SK-N-SH treated with all-trans-retinoic acid at 6 μM for 48 hours (cell line): ENCODE measurements around the gene CDIPT.
A peak's percentile ranks its signal among the peaks of the same experiment; 100 is the strongest.

Experiments
- ATAC-seq: fragments of 200-7000 bp; cut with Tn5 transposase; 3 replicates; pipeline ENCODE4 v1.9.1; 2020; ENCODE audit warnings: mild to moderate bottlenecking, moderate library complexity
- ARNTL ChIP-seq: fragments of 450-650 bp; formaldehyde crosslinking; IDR thresholded peaks from 2 replicates; pipeline ENCODE4 v1.5.0; 2020; ENCODE audit warnings: low read depth, mild to moderate bottlenecking, moderate library complexity, borderline replicate concordance
- BACH2 ChIP-seq: fragments of 250-450 bp; sonication (Bioruptor Pico); IDR thresholded peaks from 2 replicates; pipeline ENCODE4 v1.9.0; 2021; ENCODE audit warnings: mild to moderate bottlenecking, borderline replicate concordance
- CREB5 ChIP-seq: fragments of 250-450 bp; sonication (Bioruptor Pico); IDR thresholded peaks from 2 replicates; pipeline ENCODE4 v1.5.1; 2020; ENCODE audit warnings: low read depth, mild to moderate bottlenecking, moderate library complexity
- CSDC2 ChIP-seq: fragments of 250-450 bp; sonication (Bioruptor Pico); IDR thresholded peaks from 2 replicates; pipeline ENCODE4 v1.5.0; 2020; ENCODE audit warnings: mild to moderate bottlenecking, moderate library complexity
- ESRRG ChIP-seq: fragments of 250-450 bp; sonication (Bioruptor Pico); IDR thresholded peaks from 2 replicates; pipeline ENCODE4 v1.6.1; 2021; ENCODE audit warnings: mild to moderate bottlenecking
- GLIS3 ChIP-seq: fragments of 250-450 bp; sonication (Bioruptor Pico); IDR thresholded peaks from 2 replicates; pipeline ENCODE4 v1.5.0; 2020; ENCODE audit warnings: mild to moderate bottlenecking, moderate library complexity
- ISL1 ChIP-seq: fragments of 250-450 bp; sonication (Bioruptor Pico); IDR thresholded peaks from 2 replicates; pipeline ENCODE4 v2.1.2; 2022; ENCODE audit warnings: mild to moderate bottlenecking, moderate library complexity
- OSR1 ChIP-seq: fragments of 250-450 bp; sonication (Bioruptor Pico); IDR thresholded peaks from 2 replicates; pipeline ENCODE4 v1.8.0; 2022; ENCODE audit warnings: moderate library complexity, mild to moderate bottlenecking, inconsistent platforms
- POU6F1 ChIP-seq: fragments of 250-450 bp; sonication (Bioruptor Pico); IDR thresholded peaks from 2 replicates; pipeline ENCODE4 v1.8.0; 2021; ENCODE audit warnings: low read depth, mild to moderate bottlenecking, moderate library complexity, borderline replicate concordance
- PPARA ChIP-seq: fragments of 250-450 bp; sonication (Bioruptor Pico); IDR thresholded peaks from 2 replicates; pipeline ENCODE4 v1.5.0; 2020; ENCODE audit warnings: mild to moderate bottlenecking, borderline replicate concordance
- SNAI2 ChIP-seq: fragments of 250-450 bp; sonication (Bioruptor Pico); IDR thresholded peaks from 2 replicates; pipeline ENCODE4 v1.5.0; 2020; ENCODE audit warnings: mild to moderate bottlenecking, moderate library complexity
- TOX ChIP-seq: fragments of 250-450 bp; sonication (Bioruptor Pico); IDR thresholded peaks from 2 replicates; pipeline ENCODE4 v1.8.0; 2021; ENCODE audit warnings: mild to moderate bottlenecking, moderate library complexity, borderline replicate concordance
- TSHZ2 ChIP-seq: fragments of 250-450 bp; sonication (Bioruptor Pico); IDR thresholded peaks from 2 replicates; pipeline ENCODE4 v1.5.0; 2020; ENCODE audit warnings: mild to moderate bottlenecking, moderate library complexity
- ZC3H10 ChIP-seq: fragments of 250-450 bp; sonication (Bioruptor Pico); IDR thresholded peaks from 2 replicates; pipeline ENCODE4 v1.5.1; 2021; ENCODE audit warnings: mild to moderate bottlenecking, moderate library complexity
- ZFP3 ChIP-seq: fragments of 250-450 bp; sonication (Bioruptor Pico); IDR thresholded peaks from 2 replicates; pipeline ENCODE4 v1.5.0; 2020; ENCODE audit warnings: mild to moderate bottlenecking, moderate library complexity
- ZFP30 ChIP-seq: fragments of 450-650 bp; formaldehyde crosslinking; IDR thresholded peaks from 2 replicates; pipeline ENCODE4 v1.5.0; 2022; ENCODE audit warnings: mild to moderate bottlenecking, moderate library complexity
- ZNF565 ChIP-seq: fragments of 450-650 bp; formaldehyde crosslinking; conservative IDR thresholded peaks from 2 replicates; pipeline ENCODE4 v1.5.0; 2020; ENCODE audit warnings: low read depth, mild to moderate bottlenecking, moderate library complexity
- ZNF70 ChIP-seq: fragments of 450-650 bp; formaldehyde crosslinking; IDR thresholded peaks from 2 replicates; pipeline ENCODE4 v1.5.0; 2020; ENCODE audit warnings: mild to moderate bottlenecking, moderate library complexity
- ZNF8 ChIP-seq: fragments of 450-650 bp; formaldehyde crosslinking; IDR thresholded peaks from 2 replicates; pipeline ENCODE4 v1.5.0; 2020; ENCODE audit warnings: mild to moderate bottlenecking, moderate library complexity

Gene CDIPT

GRCh38 chr16:29858974-29859373, 4.1 kb downstream of the CDIPT start:
- no peak for ATAC-seq
- TF ChIP-seq SNAI2 (CRISPR knock-in tag) (no peak), ZNF565 (CRISPR knock-in tag) (no peak)

GRCh38 chr16:29858149-29858849, 4.7 kb downstream of the CDIPT start:
- TF ChIP-seq GLIS3 (no peak), ESRRG (CRISPR knock-in tag) (no peak), ZFP30 (CRISPR knock-in tag) (no peak), ARNTL (CRISPR knock-in tag) (no peak), BACH2 (CRISPR knock-in tag) (no peak), ZNF8 (no peak), SNAI2 (CRISPR knock-in tag) (no peak), ZC3H10 (CRISPR knock-in tag) (no peak), CSDC2 (CRISPR knock-in tag) (no peak), TOX (CRISPR knock-in tag) (no peak), ZFP3 (CRISPR knock-in tag) (no peak), ZNF70 (CRISPR knock-in tag) (no peak), OSR1 (no peak), POU6F1 (CRISPR knock-in tag) (no peak)
- TF ChIP-seq, all 23 proteins: peak for 0
- ATAC-seq: no peak

GRCh38 chr16:29857133-29857760, 5.8 kb downstream of the CDIPT start:
- peak; percentile 19 for ATAC-seq
- TF ChIP-seq CREB5 (no peak), ZC3H10 (CRISPR knock-in tag) (no peak), OSR1 (no peak), TSHZ2 (no peak), TOX (CRISPR knock-in tag) (no peak)

GRCh38 chr16:29854520-29855100, 8.4 kb downstream of the CDIPT start:
- TF ChIP-seq ISL1 (CRISPR knock-in tag) (no peak), SNAI2 (CRISPR knock-in tag) (no peak), PPARA (CRISPR knock-in tag) (no peak), ZC3H10 (CRISPR knock-in tag) (no peak), CSDC2 (CRISPR knock-in tag) (no peak), TOX (CRISPR knock-in tag) (no peak), POU6F1 (CRISPR knock-in tag) (no peak), ZFP30 (CRISPR knock-in tag) (no peak), ARNTL (CRISPR knock-in tag) (no peak)
- TF ChIP-seq, all 23 proteins: peak for 0
- ATAC-seq: peak; percentile 23
